HepG2 (cell line): Measurements from ENCODE around the gene JOSD1. TPM values are rescaled to one million over a fixed set of nuclear protein-coding genes. Genes with fewer than 3 reads are reported as not detected.

Experiments used
- ASH2L ChIP-seq: fragments of 300-600, 200-600 bp; sonication (generic); IDR thresholded peaks from 2 replicates; pipeline ENCODE4 v1.7.0; 2017; ENCODE audit warnings: low read depth, mild to moderate bottlenecking, moderate library complexity, mixed read lengths, low read length; ENCODE audit not compliant: insufficient read length
- BORCS8-MEF2B ChIP-seq: sonication (generic); formaldehyde crosslinking; IDR thresholded peaks from 2 replicates; pipeline ENCODE4 v1.8.0; 2022; ENCODE audit warnings: mild to moderate bottlenecking, missing genetic modification reagents
- BRD4 ChIP-seq: sonication (generic); formaldehyde crosslinking; IDR thresholded peaks from 2 replicates; pipeline ENCODE4 v1.4.0; 2020; ENCODE audit warnings: missing genetic modification reagents
- DDIT3 ChIP-seq: sonication (generic); formaldehyde crosslinking; IDR thresholded peaks from 2 replicates; pipeline ENCODE4 v1.4.0; 2020; ENCODE audit warnings: mild to moderate bottlenecking, missing genetic modification reagents
- FOXK1 ChIP-seq: sonication (generic); formaldehyde crosslinking; IDR thresholded peaks from 2 replicates; pipeline ENCODE4 v1.4.0; 2020; ENCODE audit warnings: low read depth, missing genetic modification reagents, borderline replicate concordance
- HMG20B ChIP-seq: conservative IDR thresholded peaks from 2 replicates; pipeline ENCODE4 v1.6.1; 2016; ENCODE audit warnings: missing genetic modification reagents, missing compliant biosample characterization
- JDP2 ChIP-seq: sonication (generic); formaldehyde crosslinking; IDR thresholded peaks from 2 replicates; pipeline ENCODE4 v1.8.1; 2022; ENCODE audit warnings: missing genetic modification reagents, borderline replicate concordance
- PBX3 ChIP-seq: sonication (generic); formaldehyde crosslinking; IDR thresholded peaks from 2 replicates; pipeline ENCODE4 v1.8.1; 2023; ENCODE audit warnings: missing genetic modification reagents, inconsistent platforms, borderline replicate concordance
- PRDM15 ChIP-seq: sonication (generic); formaldehyde crosslinking; IDR thresholded peaks from 2 replicates; pipeline ENCODE4 v1.4.0; 2020; ENCODE audit warnings: missing genetic modification reagents
- RNF2 ChIP-seq: fragments of 450-650 bp; conservative IDR thresholded peaks from 2 replicates; pipeline ENCODE4 v1.6.1; 2016; ENCODE audit warnings: low read depth
- TBL1XR1 ChIP-seq: fragments of 150-350 bp; IDR thresholded peaks from 2 replicates; pipeline ENCODE4 v1.6.1; 2014; ENCODE audit warnings: borderline replicate concordance, low read length; ENCODE audit not compliant: partially characterized antibody
- TEAD3 ChIP-seq: optimal IDR thresholded peaks from 2 replicates; pipeline ENCODE3; 2016; ENCODE audit warnings: borderline replicate concordance
- TFAP4 ChIP-seq: sonication (generic); IDR thresholded peaks from 2 replicates; pipeline ENCODE4 v1.6.1; 2016; ENCODE audit warnings: low read depth, borderline replicate concordance
- ZFY ChIP-seq: sonication (generic); formaldehyde crosslinking; IDR thresholded peaks from 2 replicates; pipeline ENCODE4 v1.4.0; 2020; ENCODE audit warnings: missing genetic modification reagents
- ZNF280D ChIP-seq: sonication (generic); formaldehyde crosslinking; IDR thresholded peaks from 2 replicates; pipeline ENCODE4 v1.5.1; 2020; ENCODE audit warnings: mild to moderate bottlenecking, missing genetic modification reagents
- ZNF746 ChIP-seq: sonication (generic); formaldehyde crosslinking; IDR thresholded peaks from 2 replicates; pipeline ENCODE4 v1.8.0; 2022; ENCODE audit warnings: mild to moderate bottlenecking, missing genetic modification reagents
- ZNF800 ChIP-seq: sonication (generic); formaldehyde crosslinking; IDR thresholded peaks from 2 replicates; pipeline ENCODE4 v1.4.0; 2020; ENCODE audit warnings: missing genetic modification reagents
- polyA plus RNA-seq, 8 experiments: library from polyadenylated mRNA; depleted of rRNA in 3 of 8; stranded (reverse) in 7 of 8; unstranded in 1 of 8; fragments of >200 nt; fragmentation: Illumina TruSeq in 4 of 8; extraction: Trizol in 4 of 8; gene quantifications; 2 replicates each; pipeline versions ENCODE4 v1.2.1 to v1.2.3, GENCODE V29; 2011 to 2016; ENCODE audit warnings: low read depth in 4 of 8, missing spikeins in 1 of 8, mixed read lengths in 1 of 8; ENCODE audit not compliant: insufficient read depth in 1 of 8
- total RNA-seq, 5 experiments: library from RNA; depleted of rRNA; stranded (reverse); fragments of >200 nt; fragmentation: Illumina TruSeq; extraction: Trizol; gene quantifications; 2 replicates each; pipeline ENCODE4 v1.2.3, GENCODE V29; 2016; ENCODE audit warnings: low read depth in 1 of 5

The JOSD1 gene
- total and polyA plus RNA-seq, 2 of the 13 experiments (the other 11 are each of a cell fraction or from before 2014, with no cell fraction given) = 31.7 to 38.4 TPM

GRCh38 chr22:38681582-38682335, 19.0 kb downstream of the JOSD1 start, which contains the start of gene TOMM22 (continued):
- TF ChIP-seq ZNF280D (peak; percentile 95), FOXK1 (CRISPR knock-in tag) (peak; percentile 94), ZFY (CRISPR knock-in tag) (peak; percentile 93), DDIT3 (CRISPR knock-in tag) (no peak), BORCS8-MEF2B (CRISPR knock-in tag) (peak; percentile 82; the same call in 1 of the 2 replicates), ZNF800 (CRISPR knock-in tag) (no peak; the same call in 1 of the 2 replicates), HMG20B (CRISPR knock-in tag) (peak; percentile 84), JDP2 (CRISPR knock-in tag) (no peak), TEAD3 (peak; percentile 83), TBL1XR1 (peak; percentile 34), ASH2L (peak; percentile 97), PRDM15 (CRISPR knock-in tag) (peak; percentile 70; the same call in 1 of the 2 replicates), RNF2 (0 out of 2 replicates have a peak, but pooled peaks have one; percentile 50), ZNF746 (no peak; the same call in 1 of the 2 replicates), TFAP4 (peak; percentile 42; the same call in 1 of the 2 replicates), PBX3 (CRISPR knock-in tag) (peak; percentile 85), BRD4 (CRISPR knock-in tag) (peak; percentile 95)
